Panc1 (cell line): ENCODE results near the gene EPS8L2.

ENCODE experiments used
- SIN3A ChIP-seq: IDR thresholded peaks from 2 replicates; pipeline ENCODE4 v1.6.1; 2012; ENCODE audit warnings: low read depth, mild to moderate bottlenecking, low read length, moderate library complexity, borderline replicate concordance; ENCODE audit not compliant: insufficient read depth
- TF ChIP-seq, protein P1 (sequence below): fragments of 450-650 bp; IDR thresholded peaks from 2 replicates; pipeline ENCODE4 v1.5.1; 2017; ENCODE audit warnings: mild to moderate bottlenecking

DNA sequence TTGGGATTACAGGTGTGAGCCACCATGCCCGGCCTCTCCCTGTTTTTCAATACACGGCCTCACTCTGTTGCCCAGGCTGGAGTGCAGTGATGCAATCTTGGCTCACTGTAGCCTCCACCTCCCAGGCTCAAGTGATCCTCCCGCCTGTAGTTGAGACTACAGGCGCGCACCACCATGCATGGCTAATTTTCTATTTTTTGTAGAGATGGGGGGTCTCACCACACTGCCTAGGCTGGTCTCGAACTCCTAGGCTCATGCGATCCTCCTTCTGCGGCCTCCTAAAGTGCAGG is 59.7 kb downstream of the EPS8L2 start:
- TF ChIP-seq, protein P1, sequence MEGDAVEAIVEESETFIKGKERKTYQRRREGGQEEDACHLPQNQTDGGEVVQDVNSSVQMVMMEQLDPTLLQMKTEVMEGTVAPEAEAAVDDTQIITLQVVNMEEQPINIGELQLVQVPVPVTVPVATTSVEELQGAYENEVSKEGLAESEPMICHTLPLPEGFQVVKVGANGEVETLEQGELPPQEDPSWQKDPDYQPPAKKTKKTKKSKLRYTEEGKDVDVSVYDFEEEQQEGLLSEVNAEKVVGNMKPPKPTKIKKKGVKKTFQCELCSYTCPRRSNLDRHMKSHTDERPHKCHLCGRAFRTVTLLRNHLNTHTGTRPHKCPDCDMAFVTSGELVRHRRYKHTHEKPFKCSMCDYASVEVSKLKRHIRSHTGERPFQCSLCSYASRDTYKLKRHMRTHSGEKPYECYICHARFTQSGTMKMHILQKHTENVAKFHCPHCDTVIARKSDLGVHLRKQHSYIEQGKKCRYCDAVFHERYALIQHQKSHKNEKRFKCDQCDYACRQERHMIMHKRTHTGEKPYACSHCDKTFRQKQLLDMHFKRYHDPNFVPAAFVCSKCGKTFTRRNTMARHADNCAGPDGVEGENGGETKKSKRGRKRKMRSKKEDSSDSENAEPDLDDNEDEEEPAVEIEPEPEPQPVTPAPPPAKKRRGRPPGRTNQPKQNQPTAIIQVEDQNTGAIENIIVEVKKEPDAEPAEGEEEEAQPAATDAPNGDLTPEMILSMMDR: no peak
- no peak for TF ChIP-seq SIN3A
